ENCODE results near the gene SQSTM1. TPM values are rescaled to one million over a fixed set of nuclear protein-coding genes. Genes with fewer than 3 reads are reported as not detected.

The SQSTM1 gene
- total RNA-seq, 1 donor from 2014 or later = 97.0 TPM

DNA sequence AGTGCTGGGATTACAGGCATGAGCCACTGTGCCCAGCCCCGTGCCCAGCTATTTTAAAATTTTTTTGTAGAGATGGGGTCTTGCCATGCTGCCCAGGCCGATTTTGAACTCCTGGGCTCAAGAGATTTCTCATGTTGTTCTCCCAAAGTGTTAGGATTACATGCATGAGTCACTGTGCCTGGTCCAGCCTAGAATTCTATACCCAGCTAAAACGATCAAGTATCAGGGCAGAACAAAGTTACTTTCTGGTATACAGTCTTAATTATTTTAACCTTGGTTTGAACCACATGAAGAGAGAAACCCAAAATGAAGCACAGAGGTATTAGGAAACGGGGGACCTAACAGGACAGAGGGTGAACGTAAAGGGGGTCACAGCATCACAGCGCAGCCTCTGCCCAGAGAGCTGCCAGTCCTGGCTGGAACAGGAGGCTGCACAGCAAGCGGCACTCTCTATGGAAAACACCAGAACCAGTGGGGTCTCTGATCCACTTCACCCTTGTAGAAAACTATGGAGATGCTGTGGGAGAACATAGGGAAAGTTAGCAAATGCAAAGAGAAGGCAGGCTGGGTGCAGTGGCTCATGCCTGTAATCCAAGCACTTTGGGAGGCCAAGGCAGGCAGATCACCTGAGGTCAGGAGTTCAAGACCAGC is 10.2 kb downstream of the SQSTM1 start:
- H3K27me3 Mint-ChIP-seq (ENCODE audit: unreplicated experiment) = peaks cover 3% of the 10 kb centered on the region

DNA sequence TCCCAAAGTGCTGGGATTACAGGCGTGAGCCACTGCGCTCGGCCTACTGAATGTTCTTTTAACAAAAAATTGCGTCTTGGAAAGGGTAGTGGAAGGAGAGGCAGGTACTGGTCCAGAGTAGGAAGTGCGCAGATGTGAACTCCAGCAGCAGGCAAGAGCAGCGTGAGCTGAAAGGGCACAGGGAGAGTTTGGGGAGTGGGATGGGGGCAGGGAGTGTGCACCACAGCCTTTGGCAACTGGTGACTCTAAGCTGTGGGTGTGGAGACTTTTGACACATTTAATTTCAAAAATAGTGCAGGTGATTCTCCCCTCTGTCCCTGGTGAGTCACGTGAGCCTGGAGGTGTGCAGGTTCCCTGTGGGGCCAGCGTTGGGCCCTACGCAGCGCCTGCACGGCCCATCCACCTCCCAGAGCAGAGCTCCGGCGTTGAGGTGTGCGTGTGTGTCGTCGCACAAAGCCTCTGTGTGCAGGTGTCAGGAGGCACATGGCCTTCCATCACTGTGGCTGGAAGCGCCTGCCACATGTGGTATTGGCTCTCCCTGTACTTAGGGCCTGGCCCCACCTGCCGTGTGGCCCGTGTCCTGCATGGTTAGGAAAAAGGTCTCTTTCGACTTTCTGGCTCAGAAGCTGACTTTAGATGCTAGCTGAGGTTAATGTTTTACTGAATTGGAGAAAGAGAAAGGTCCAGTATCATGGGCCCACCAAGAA is 11.5 kb downstream of the SQSTM1 start:
- peak overlapping the region; percentile 32 for H3K4me3 Mint-ChIP-seq (ENCODE audit: unreplicated experiment)
- TF ChIP-seq, protein P1, sequence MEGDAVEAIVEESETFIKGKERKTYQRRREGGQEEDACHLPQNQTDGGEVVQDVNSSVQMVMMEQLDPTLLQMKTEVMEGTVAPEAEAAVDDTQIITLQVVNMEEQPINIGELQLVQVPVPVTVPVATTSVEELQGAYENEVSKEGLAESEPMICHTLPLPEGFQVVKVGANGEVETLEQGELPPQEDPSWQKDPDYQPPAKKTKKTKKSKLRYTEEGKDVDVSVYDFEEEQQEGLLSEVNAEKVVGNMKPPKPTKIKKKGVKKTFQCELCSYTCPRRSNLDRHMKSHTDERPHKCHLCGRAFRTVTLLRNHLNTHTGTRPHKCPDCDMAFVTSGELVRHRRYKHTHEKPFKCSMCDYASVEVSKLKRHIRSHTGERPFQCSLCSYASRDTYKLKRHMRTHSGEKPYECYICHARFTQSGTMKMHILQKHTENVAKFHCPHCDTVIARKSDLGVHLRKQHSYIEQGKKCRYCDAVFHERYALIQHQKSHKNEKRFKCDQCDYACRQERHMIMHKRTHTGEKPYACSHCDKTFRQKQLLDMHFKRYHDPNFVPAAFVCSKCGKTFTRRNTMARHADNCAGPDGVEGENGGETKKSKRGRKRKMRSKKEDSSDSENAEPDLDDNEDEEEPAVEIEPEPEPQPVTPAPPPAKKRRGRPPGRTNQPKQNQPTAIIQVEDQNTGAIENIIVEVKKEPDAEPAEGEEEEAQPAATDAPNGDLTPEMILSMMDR (IDR thresholded peaks at IDR 0.05; ENCODE audit: partially characterized antibody, unreplicated experiment) = no peak
- H3K4me1 Mint-ChIP-seq (ENCODE audit: low read depth, unreplicated experiment) = peaks cover 9% of the 10 kb centered on the region
- peaks cover 5% of the 10 kb centered on the region for H3K27me3 Mint-ChIP-seq (ENCODE audit: unreplicated experiment)
- H3K9me3 Mint-ChIP-seq (ENCODE audit: unreplicated experiment) = peaks cover 14% of the 10 kb centered on the region
- H3K27ac Mint-ChIP-seq (ENCODE audit: unreplicated experiment) = no peak overlapping the region
- peaks cover 37% of the 10 kb centered on the region for H3K36me3 Mint-ChIP-seq (ENCODE audit: unreplicated experiment)
- DNase-seq = no peak

More for the DNA sequence above, 10.2 kb downstream of the SQSTM1 start:
- H3K4me3 Mint-ChIP-seq (ENCODE audit: unreplicated experiment) = no peak overlapping the region
- H3K27ac Mint-ChIP-seq (ENCODE audit: unreplicated experiment) = no peak overlapping the region
- peaks cover 14% of the 10 kb centered on the region for H3K9me3 Mint-ChIP-seq (ENCODE audit: unreplicated experiment)
- H3K36me3 Mint-ChIP-seq (ENCODE audit: unreplicated experiment) = peaks cover 25% of the 10 kb centered on the region
- DNase-seq = no peak
- TF ChIP-seq, protein P1 (IDR thresholded peaks at IDR 0.05; ENCODE audit: partially characterized antibody, unreplicated experiment) = no peak
- H3K4me1 Mint-ChIP-seq (ENCODE audit: low read depth, unreplicated experiment) = peaks cover 13% of the 10 kb centered on the region

DNA sequence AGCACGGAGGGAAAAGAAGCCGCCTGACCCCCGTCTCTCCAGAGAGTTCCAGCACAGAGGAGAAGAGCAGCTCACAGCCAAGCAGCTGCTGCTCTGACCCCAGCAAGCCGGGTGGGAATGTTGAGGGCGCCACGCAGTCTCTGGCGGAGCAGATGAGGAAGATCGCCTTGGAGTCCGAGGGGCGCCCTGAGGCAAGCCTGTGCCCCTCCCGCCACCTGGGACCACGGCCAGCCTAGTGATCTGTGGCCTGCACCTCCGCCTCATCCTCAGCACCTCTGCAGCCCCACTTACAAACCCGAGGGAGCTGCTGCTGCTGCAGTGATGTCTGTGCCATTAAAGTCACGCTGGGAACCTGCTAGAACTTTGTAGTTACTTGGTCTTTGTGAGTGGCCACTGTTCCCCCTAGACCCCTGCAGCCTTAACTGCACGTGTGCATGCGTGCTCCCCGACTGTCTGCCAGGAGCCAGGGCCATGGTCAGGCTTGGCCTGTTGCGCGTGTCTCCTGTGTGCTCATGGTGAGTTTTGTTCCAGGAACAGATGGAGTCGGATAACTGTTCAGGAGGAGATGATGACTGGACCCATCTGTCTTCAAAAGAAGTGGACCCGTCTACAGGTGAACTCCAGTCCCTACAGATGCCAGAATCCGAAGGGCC is 12.5 kb downstream of the SQSTM1 start:
- peaks cover 3% of the 10 kb centered on the region for H3K4me1 Mint-ChIP-seq (ENCODE audit: low read depth, unreplicated experiment)
- TF ChIP-seq, protein P1 (IDR thresholded peaks at IDR 0.05; ENCODE audit: partially characterized antibody, unreplicated experiment) = no peak
- H3K9me3 Mint-ChIP-seq (ENCODE audit: unreplicated experiment) = peaks cover 14% of the 10 kb centered on the region
- no peak for DNase-seq
- no peak overlapping the region for H3K4me3 Mint-ChIP-seq (ENCODE audit: unreplicated experiment)
- H3K27ac Mint-ChIP-seq (ENCODE audit: unreplicated experiment) = peak overlapping the region; percentile 69
- H3K36me3 Mint-ChIP-seq (ENCODE audit: unreplicated experiment) = peaks cover 39% of the 10 kb centered on the region
- H3K27me3 Mint-ChIP-seq (ENCODE audit: unreplicated experiment) = peaks cover 6% of the 10 kb centered on the region

DNA sequence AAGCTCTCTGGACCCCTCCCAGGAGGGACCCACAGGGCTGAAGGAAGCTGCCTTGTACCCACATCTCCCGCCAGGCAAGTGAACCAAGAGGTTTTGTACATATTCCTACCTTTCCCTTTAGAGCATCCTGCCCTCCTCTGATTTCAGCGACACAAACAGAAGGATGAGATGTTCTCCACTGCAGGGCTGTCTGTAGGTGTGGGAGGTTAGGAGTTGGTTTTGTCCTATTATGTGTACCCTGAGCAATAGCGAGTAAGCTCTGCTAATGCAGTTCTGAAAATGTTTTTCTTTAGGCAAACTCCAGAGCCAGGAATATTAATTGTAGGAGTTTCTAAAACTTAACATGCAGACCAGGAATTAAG is 13.0 kb downstream of the SQSTM1 start:
- peaks cover 1% of the 10 kb centered on the region for H3K4me1 Mint-ChIP-seq (ENCODE audit: low read depth, unreplicated experiment)
- no peak for DNase-seq
- H3K9me3 Mint-ChIP-seq (ENCODE audit: unreplicated experiment) = peaks cover 14% of the 10 kb centered on the region
- no peak overlapping the region for H3K4me3 Mint-ChIP-seq (ENCODE audit: unreplicated experiment)
- peak overlapping the region; percentile 69 for H3K27ac Mint-ChIP-seq (ENCODE audit: unreplicated experiment)
- peaks cover 6% of the 10 kb centered on the region for H3K27me3 Mint-ChIP-seq (ENCODE audit: unreplicated experiment)
- TF ChIP-seq, protein P1 (IDR thresholded peaks at IDR 0.05; ENCODE audit: partially characterized antibody, unreplicated experiment) = no peak
- H3K36me3 Mint-ChIP-seq (ENCODE audit: unreplicated experiment) = peaks cover 39% of the 10 kb centered on the region
